SJSA1 (cell line): ENCODE results near the gene HS3ST2. TPM values are rescaled to one million over a fixed set of nuclear protein-coding genes. Genes with fewer than 3 reads are reported as not detected.
"Not testable (repeated sequence)": the region's sequence is repeated elsewhere in the genome, so short reads cannot be mapped to it uniquely, and the experiment has no call there.

Experiments used
- DNase-seq, 2 experiments: peaks; one replicate each; pipeline ENCODE4 v3.0.0-alpha.2; 2015 to 2020; ENCODE audit warnings: low spot score in 2 of 2, low read depth in 1 of 2
- H3K27ac ChIP-seq: fragments of 250-450 bp; sonication (Bioruptor Pico); 2 replicates; pipeline ENCODE4 v1.5.1; 2020; ENCODE audit warnings: mild to moderate bottlenecking, moderate library complexity
- H3K27me3 ChIP-seq: fragments of 250-450 bp; sonication (Bioruptor Pico); replicated peaks from 2 replicates; pipeline ENCODE4 v1.5.1; 2020; ENCODE audit warnings: mild to moderate bottlenecking, moderate library complexity
- H3K36me3 ChIP-seq: fragments of 250-450 bp; sonication (Bioruptor Pico); 2 replicates; pipeline ENCODE4 v1.5.1; 2020; ENCODE audit warnings: mild to moderate bottlenecking
- H3K4me1 ChIP-seq: fragments of 250-450 bp; sonication (Bioruptor Pico); replicated peaks from 2 replicates; pipeline ENCODE4 v1.6.1; 2021; ENCODE audit warnings: mild to moderate bottlenecking
- H3K4me3 ChIP-seq: fragments of 250-450 bp; sonication (Bioruptor Pico); 2 replicates; pipeline ENCODE4 v1.5.1; 2020; ENCODE audit warnings: mild to moderate bottlenecking
- H3K9me3 ChIP-seq: fragments of 250-450 bp; sonication (Bioruptor Pico); replicated peaks from 2 replicates; pipeline ENCODE4 v1.5.1; 2020; ENCODE audit warnings: mild to moderate bottlenecking
- total RNA-seq: library from RNA; depleted of rRNA; stranded (reverse); fragments of >200 nt; shearing (Covaris generic); gene quantifications from 2 replicates; pipeline ENCODE4 v1.2.3, GENCODE V29; 2014

Gene HS3ST2
- total RNA-seq, 1 experiment from 2014 or later = not detected

DNA sequence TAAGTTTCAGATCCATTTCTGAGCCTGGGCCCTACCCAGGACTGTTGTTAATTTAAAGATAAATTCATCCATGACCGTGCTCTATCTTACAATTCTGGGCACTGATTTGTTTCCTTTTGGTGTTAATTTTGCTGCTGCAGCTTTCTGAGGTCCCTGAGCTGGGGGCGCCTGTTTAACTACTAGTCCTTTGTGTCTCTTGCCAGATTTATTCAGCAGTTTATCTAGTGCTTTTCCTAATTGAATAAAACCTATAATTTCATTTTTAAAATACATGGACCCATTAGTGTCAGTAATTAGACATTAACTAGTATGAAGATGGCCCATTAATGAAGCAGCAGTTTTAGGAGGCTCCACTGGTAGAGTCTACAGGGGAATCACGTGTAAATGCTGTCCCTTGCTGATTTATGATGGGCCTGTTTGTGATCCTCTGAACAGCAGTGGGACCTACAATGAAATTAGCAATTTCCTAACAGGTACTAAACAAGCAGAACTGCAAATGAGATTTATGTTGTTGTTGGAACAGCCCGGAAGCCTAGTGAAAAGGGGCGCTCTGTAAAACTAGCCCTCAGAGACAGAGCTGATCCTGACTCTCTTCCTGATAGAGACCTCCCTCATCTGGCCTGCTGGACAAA, 54.7 kb downstream of the HS3ST2 start:
- Histone ChIP-seq H3K4me1 (no peaks in the 10 kb centered on the region), H3K36me3 (no peaks in the 10 kb centered on the region), H3K4me3 (no peak overlapping the region), H3K9me3 (no peaks in the 10 kb centered on the region), H3K27me3 (peaks cover 3% of the 10 kb centered on the region; the same call in 1 of the 2 replicates), H3K27ac (no peak overlapping the region)
- DNase-seq = no peak

DNA sequence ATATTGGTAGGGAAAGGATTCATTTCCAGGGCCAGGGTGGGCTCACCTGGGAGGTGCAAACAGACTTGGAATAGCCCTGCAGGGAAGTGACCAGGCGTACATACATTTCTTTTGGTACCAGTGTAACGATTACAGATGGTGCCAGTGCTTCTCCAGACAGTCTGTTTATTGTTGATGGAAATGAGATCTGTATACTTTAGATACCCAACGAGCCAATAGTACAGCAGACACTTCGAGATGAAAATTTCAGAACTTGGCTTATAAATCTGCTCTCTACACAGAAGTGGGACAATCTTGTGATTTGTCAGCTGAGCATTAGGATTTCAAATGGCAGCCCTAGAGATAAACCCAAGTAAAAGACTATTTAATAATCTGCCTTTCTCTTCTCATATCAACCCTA, 57.9 kb downstream of the HS3ST2 start:
- Histone ChIP-seq H3K27me3 (peaks cover 3% of the 10 kb centered on the region; the same call in 1 of the 2 replicates), H3K9me3 (no peaks in the 10 kb centered on the region), H3K27ac (no peak overlapping the region), H3K4me3 (no peak overlapping the region), H3K36me3 (no peaks in the 10 kb centered on the region), H3K4me1 (no peaks in the 10 kb centered on the region)
- DNase-seq = no peak

DNA sequence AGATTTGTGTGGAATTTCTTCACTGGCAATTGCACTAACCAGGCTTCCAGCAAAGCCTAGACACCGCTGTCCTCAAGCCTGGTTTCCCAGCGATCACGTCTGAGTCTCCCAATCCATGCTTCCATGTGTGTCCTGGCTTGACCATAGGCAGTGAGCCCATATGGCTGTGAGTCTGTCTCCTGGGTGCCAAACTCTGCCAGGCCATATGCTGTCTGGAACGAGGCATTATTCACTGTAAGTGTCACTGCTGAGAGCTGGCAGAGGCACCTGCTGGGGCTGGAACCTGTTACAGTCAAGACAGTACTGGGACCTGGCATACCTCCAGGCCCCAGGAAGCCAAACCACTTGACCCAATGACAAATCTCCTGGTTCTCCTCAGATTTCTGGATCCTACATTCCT, 60.4 kb downstream of the HS3ST2 start:
- DNase-seq = no peak
- no peak overlapping the region for H3K4me3 ChIP-seq
- H3K4me1 ChIP-seq = no peaks in the 10 kb centered on the region
- H3K27me3 ChIP-seq = peaks cover 3% of the 10 kb centered on the region; the same call in 1 of the 2 replicates
- H3K9me3 ChIP-seq = no peaks in the 10 kb centered on the region
- H3K36me3 ChIP-seq = no peaks in the 10 kb centered on the region
- no peak overlapping the region for H3K27ac ChIP-seq

DNA sequence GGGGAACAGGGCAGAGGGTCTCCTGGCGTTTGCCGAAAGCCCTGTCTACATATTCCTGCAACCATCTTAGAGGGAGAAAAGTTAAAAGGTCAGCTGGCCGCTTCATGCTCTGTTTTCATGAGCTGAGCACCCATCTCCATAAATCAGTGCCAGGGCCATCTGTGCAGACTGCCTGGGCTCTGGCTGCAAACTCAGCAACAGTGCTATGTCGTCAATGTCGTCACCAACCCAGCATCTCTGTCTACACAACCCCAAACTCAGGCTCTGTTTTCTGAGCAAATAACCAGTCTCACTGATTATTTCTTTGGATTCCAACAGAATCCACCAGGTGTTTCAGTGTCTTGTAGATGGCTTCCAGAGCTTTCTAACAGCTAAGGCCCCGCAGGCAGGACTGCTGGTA, 65.0 kb downstream of the HS3ST2 start:
- H3K36me3 ChIP-seq = no peaks in the 10 kb centered on the region
- no peaks in the 10 kb centered on the region for H3K4me1 ChIP-seq
- H3K27me3 ChIP-seq = peaks cover 4% of the 10 kb centered on the region; the same call in 1 of the 2 replicates
- no peak overlapping the region for H3K27ac ChIP-seq
- DNase-seq = no peak
- no peak overlapping the region for H3K4me3 ChIP-seq
- no peaks in the 10 kb centered on the region for H3K9me3 ChIP-seq

DNA sequence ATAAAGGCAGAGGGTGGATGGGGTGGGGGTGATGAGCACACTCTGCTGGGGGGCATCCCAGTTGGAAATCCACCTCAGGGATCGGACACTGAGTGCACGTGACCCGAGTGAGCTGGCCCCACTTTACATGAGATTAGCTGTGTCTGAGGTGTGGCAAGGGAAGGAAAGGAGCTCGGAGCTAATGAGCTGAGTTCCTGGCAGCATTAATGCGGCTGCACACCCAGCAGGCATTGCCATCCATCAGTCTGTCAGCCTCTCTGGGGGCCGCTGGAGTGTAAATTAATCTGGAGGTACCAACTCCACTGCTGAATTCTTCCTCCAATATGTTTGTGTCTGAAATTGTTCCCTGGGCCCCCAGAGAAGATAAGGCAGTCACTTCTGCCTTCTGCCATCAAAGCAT, 65.5 kb downstream of the HS3ST2 start:
- no peaks in the 10 kb centered on the region for H3K4me1 ChIP-seq
- H3K9me3 ChIP-seq = no peaks in the 10 kb centered on the region
- no peak overlapping the region for H3K4me3 ChIP-seq
- no peaks in the 10 kb centered on the region for H3K36me3 ChIP-seq
- H3K27me3 ChIP-seq = peaks cover 4% of the 10 kb centered on the region; the same call in 1 of the 2 replicates
- H3K27ac ChIP-seq = no peak overlapping the region
- no peak for DNase-seq

DNA sequence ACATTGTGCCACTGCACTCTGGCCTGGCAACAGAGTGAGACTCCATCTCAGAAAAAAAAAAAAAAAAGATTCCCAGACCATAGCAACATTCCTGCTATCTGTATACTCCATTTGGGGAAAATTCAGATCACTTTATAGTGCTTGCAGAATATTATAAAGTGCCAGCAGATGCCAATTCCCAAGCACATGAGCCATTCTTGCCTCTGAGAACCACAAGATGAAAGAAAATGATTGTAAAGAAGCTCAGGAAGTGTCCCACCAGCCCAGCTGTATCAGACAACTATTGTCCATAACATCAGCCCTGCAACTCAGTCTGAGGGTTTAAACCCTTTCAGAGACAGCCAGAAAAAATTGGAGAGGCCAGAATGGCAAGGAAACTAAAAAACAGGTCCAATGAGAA, 69.0 kb downstream of the HS3ST2 start:
- H3K4me3 ChIP-seq = no peak overlapping the region
- H3K27me3 ChIP-seq = peaks cover 4% of the 10 kb centered on the region; the same call in 1 of the 2 replicates
- H3K27ac ChIP-seq = no peak overlapping the region
- no peak for DNase-seq
- no peaks in the 10 kb centered on the region for H3K4me1 ChIP-seq
- no peaks in the 10 kb centered on the region for H3K36me3 ChIP-seq
- no peaks in the 10 kb centered on the region for H3K9me3 ChIP-seq

DNA sequence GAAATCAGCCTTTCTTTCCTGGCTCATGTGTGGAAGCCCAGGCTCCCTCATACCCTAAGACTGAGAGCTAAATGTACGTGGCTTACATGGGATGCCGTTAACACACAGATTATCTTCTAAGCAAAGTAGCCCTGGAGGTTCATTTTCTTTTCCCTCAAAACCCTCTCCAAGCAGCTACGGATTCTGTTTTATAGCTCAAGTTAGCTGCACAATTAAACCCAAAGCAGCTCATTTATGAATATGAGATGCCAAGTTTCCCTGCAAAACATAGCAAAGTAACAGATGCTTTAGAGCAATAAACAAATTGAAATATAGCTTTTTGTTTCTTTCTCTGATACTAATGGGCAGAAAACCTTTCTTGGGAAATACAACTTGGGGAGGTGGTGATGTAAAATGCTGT, 72.0 kb downstream of the HS3ST2 start:
- DNase-seq = no peak
- Histone ChIP-seq H3K4me1 (no peaks in the 10 kb centered on the region), H3K4me3 (no peak overlapping the region), H3K9me3 (no peaks in the 10 kb centered on the region), H3K27ac (no peak overlapping the region), H3K36me3 (no peaks in the 10 kb centered on the region), H3K27me3 (no peaks in the 10 kb centered on the region; the same call in 1 of the 2 replicates)

DNA sequence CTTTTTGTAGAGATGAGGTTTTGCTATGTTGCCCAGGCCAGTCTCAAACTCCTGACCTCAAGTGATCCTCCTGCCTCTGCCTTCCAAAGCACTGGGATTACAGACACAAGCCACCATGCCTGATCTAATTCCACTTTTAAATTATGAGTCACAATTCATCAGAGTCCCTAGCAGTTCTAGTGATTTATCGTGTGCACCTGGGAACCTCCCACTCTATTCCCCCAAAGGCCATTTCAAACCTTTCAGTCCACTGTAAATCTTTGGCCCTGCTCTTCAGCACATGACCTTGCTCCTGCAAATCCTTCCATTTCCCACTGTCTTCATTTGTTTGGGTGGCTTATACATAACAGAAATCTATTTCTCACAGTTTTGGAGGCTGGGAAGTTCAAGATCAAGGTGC, 73.0 kb downstream of the HS3ST2 start:
- H3K27me3 ChIP-seq = no peaks in the 10 kb centered on the region; the same call in 1 of the 2 replicates
- no peak overlapping the region for H3K27ac ChIP-seq
- H3K36me3 ChIP-seq = no peaks in the 10 kb centered on the region
- no peak overlapping the region for H3K4me3 ChIP-seq
- no peak for DNase-seq
- H3K9me3 ChIP-seq = no peaks in the 10 kb centered on the region
- no peaks in the 10 kb centered on the region for H3K4me1 ChIP-seq

DNA sequence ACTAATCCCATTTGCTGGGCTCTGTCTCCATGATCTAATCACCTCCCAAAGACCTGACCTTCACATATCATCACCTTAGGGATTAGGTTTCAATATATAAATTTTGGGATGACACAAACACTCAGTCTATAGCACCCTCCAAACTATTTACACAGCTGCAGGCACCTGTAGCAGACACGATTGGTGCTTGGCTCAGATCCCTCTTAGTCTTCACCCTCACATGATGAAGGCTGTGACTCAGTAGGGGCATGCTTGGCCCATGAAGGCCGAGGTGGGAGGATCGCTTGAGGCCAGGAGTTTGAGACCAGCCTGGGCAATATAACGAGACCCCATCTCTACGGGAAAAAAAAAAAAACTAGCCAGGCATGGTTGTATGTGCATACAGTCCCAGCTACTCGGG, 73.5 kb downstream of the HS3ST2 start:
- no peaks in the 10 kb centered on the region; the same call in 1 of the 2 replicates for H3K27me3 ChIP-seq
- H3K36me3 ChIP-seq = no peaks in the 10 kb centered on the region
- no peaks in the 10 kb centered on the region for H3K4me1 ChIP-seq
- H3K9me3 ChIP-seq = no peaks in the 10 kb centered on the region
- H3K27ac ChIP-seq = no peak overlapping the region
- no peak for DNase-seq
- H3K4me3 ChIP-seq = no peak overlapping the region

DNA sequence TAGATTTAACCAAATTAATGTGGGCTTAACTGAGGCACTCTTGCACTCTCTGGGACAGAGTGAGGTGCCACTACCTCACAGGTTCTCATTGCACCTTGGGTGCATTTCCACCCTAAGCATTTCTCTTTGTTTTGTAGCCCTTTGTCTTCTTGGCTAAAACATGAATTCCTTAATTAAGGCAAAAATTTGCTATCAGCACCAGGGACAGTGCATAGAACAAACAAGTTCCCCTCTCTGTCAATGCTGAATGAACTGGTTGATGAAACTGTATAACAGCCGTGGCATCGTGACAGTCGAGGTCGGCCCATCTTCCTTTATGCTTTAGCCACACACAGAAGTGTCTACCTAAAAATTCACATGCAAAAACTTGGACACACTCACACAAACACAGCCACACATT, 74.8 kb downstream of the HS3ST2 start:
- Histone ChIP-seq H3K27ac (no peak overlapping the region), H3K4me1 (no peaks in the 10 kb centered on the region), H3K27me3 (no peaks in the 10 kb centered on the region; the same call in 1 of the 2 replicates), H3K9me3 (no peaks in the 10 kb centered on the region), H3K36me3 (no peaks in the 10 kb centered on the region), H3K4me3 (no peak overlapping the region)
- no peak for DNase-seq

DNA sequence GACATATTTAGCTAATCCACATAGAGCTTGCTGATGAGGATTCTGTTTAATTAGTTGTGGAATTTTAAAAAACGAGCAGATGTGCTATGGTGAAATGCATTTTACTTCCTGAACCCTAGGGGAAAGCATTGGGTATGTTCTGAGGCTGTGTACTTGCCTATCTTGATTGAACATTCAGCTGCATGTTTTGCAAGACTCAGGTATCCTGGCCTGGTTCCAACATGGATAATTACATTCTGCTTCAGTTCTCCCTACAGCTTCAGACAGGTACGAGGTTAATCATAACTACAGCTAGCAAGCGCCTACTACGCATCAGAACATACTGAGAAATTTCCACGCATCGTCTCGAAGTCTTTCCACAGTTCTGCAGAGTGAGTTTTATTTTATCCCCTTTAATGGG, 77.0 kb downstream of the HS3ST2 start:
- DNase-seq = no peak
- Histone ChIP-seq H3K27me3 (peaks cover 6% of the 10 kb centered on the region), H3K36me3 (no peaks in the 10 kb centered on the region), H3K27ac (no peak overlapping the region), H3K4me1 (no peaks in the 10 kb centered on the region), H3K4me3 (no peak overlapping the region), H3K9me3 (no peaks in the 10 kb centered on the region)

DNA sequence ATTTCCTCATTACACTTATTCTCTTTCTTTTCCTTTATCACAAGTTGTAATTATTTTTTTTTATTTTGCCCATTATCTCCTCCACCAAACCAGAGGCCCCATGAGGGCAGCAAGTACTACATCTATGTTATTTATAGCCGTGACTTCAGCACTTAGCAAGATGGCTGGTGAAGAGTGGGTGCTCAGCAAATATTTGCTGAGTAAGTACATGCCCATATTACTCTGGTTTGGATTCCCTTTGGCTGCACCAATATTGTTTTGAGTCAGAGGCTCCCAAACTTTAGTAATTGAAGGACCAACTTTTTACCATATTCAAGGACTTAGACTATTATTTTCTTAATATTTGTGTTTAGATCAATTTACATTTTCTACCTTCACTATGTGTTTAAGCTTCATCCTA, 83.2 kb downstream of the HS3ST2 start:
- Histone ChIP-seq H3K4me1 (no peaks in the 10 kb centered on the region), H3K36me3 (no peaks in the 10 kb centered on the region), H3K4me3 (no peak overlapping the region), H3K27me3 (peaks cover 15% of the 10 kb centered on the region), H3K27ac (no peak overlapping the region), H3K9me3 (no peaks in the 10 kb centered on the region)
- no peak for DNase-seq

DNA sequence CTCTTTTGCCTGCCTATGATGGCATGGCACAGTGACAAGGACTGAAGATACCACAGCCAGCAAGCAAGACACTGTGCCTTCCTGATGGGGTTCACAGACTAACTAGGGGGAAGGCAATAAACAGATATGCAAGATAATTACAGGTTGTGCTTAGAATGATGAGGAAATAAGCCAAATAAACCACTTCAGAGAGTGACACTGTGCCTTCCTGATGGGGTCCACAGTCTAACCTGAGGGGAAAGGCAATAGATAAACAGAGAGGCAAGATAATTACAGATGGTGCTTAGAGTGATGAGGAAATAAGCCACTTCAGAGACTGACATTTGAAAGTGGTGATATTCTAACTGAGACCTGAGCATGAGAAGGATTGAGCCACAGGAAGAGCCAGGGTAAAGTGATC, 84.2 kb downstream of the HS3ST2 start:
- H3K27ac ChIP-seq = no peak overlapping the region
- H3K36me3 ChIP-seq = no peaks in the 10 kb centered on the region
- H3K4me1 ChIP-seq = no peaks in the 10 kb centered on the region
- no peak for DNase-seq
- no peak overlapping the region for H3K4me3 ChIP-seq
- H3K27me3 ChIP-seq = peaks cover 16% of the 10 kb centered on the region
- H3K9me3 ChIP-seq = no peaks in the 10 kb centered on the region

DNA sequence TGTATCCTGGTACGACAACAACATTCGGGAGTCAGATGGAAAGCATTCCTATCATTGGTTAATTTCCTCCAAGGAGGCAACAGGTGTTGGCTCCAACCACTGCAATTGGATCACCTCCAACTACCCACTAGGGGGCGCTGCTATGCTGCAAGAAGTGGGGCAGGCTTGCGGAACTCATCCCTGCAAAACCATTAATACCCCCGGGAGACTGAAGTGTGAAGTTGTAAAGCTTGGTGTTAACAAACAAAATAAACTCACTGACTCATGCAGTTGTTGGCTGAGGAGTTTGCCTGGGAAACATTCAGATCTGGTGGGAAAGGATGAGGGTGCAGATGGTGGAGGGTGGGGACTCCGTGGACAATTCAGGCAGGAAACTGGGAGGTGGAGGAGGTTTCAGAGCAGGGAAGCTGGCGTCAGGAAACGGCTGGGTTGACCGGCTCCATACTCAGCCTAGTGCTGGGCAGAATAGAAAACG, 84.9 kb downstream of the HS3ST2 start:
- Histone ChIP-seq H3K4me1 (no peaks in the 10 kb centered on the region), H3K9me3 (no peaks in the 10 kb centered on the region), H3K27me3 (peaks cover 17% of the 10 kb centered on the region), H3K4me3 (no peak overlapping the region), H3K36me3 (no peaks in the 10 kb centered on the region), H3K27ac (no peak overlapping the region)
- DNase-seq = peak in 1 of 2 experiments; percentile 10

DNA sequence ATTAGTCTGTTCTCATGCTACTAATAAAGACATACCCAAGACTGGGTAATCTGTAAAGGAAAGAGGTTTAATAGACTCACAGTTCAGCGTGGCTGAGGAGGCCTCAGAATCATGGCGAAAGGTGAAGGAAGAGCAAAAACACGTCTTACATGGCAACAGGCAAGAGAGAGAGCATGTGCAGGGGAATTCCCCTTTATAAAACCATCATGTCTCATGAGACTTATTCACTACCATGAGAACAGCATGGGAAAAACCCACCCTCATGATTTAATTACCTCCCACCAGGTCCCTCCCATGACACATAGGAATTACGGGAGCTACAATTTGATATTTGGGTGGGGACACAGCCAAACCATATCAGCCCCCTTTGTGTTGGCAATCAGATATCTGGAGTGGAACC, 85.6 kb downstream of the HS3ST2 start:
- not testable (repeated sequence) for H3K4me1 ChIP-seq, H3K27ac ChIP-seq, H3K36me3 ChIP-seq, DNase-seq, H3K9me3 ChIP-seq, H3K4me3 ChIP-seq
- H3K27me3 ChIP-seq = peaks cover 21% of the 10 kb centered on the region
